Measurements from ENCODE around the gene TXNIP. TPM values are rescaled to one million over a fixed set of nuclear protein-coding genes. Genes with fewer than 3 reads are reported as not detected.

Gene TXNIP
- total RNA-seq, 1 donor from 2014 or later, result 945 TPM

DNA sequence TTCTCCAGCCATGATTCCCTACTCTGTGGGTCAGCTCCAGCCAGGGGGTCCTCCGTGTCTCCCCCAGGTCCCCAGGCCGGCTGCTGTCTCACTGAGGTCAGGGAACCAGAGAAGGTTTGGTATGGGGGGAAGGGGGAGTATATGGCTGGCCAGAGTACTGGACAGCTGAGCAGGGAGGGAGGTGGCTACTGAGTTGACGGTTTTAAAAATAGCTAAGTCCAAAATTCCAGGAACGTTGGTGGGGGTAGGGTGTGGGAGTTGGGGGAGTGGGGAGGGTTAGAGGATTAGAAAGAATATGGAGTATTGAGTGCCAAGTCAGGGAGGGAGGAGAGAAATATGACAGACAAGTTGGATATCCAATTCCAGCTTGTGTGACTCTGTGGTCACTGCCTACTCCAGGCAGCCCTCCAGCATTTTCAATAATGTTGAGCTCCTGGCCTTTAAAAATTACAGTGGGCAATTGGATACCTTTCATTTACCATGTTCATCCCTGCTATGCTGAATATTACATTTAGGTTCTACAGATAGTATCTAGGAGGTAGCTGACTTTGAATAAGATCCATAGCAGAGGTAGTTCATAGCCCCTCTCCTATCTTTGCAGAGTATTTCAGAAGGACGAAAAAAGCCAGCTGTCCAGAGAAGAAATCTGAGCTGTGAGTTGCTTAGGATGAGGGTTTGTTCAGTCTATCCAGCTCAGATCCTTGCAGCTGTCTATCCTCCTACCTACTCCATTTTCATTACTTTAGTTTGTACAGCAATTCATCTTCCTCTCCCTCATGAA, 25.4 kb upstream of the TXNIP start, which contains the start of gene HJV:
Gene HJV (minus strand): TSS at position 114 of the 781 bp plus-strand sequence. CDS start 1,504 bp downstream, outside the sequence.
- TF ChIP-seq, protein P1, sequence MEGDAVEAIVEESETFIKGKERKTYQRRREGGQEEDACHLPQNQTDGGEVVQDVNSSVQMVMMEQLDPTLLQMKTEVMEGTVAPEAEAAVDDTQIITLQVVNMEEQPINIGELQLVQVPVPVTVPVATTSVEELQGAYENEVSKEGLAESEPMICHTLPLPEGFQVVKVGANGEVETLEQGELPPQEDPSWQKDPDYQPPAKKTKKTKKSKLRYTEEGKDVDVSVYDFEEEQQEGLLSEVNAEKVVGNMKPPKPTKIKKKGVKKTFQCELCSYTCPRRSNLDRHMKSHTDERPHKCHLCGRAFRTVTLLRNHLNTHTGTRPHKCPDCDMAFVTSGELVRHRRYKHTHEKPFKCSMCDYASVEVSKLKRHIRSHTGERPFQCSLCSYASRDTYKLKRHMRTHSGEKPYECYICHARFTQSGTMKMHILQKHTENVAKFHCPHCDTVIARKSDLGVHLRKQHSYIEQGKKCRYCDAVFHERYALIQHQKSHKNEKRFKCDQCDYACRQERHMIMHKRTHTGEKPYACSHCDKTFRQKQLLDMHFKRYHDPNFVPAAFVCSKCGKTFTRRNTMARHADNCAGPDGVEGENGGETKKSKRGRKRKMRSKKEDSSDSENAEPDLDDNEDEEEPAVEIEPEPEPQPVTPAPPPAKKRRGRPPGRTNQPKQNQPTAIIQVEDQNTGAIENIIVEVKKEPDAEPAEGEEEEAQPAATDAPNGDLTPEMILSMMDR (IDR thresholded peaks at IDR 0.05), result no peak
- H3K4me3 ChIP-seq, result no peak within 1 kb of the TSS
- H3K9me3 ChIP-seq, result no peaks in the 10 kb centered on the region
- H3K36me3 ChIP-seq, result no peaks in the 10 kb centered on the region
- H3K4me1 ChIP-seq, result peaks cover 9% of the 10 kb centered on the region
- ATAC-seq (no peak), DNase-seq (no peak)
- no peak within 1 kb of the TSS for H3K27ac ChIP-seq
- peaks cover 14% of the 10 kb centered on the region for H3K27me3 ChIP-seq
- intact Hi-C loops (cut with DNase I), result no loop called here

DNA sequence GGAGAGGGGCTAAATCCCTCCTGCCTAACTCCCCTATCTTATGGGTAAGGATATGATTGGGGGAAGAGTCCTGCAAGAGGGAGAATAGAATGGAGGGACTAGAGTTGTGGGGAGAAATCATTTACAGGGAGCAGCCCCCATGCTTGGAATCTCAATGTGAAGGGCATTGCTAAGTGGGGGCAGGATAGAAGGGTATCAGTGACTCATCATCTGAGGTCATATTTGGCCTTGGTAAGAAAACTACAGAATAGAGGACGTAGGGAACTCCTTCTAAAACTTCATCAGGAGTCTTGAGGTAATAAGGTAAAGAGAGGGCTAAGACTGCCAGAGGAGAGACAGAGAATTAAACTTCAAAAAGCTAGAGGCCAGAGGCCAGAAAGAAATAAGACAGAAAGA, 24.7 kb upstream of the TXNIP start:
- ATAC-seq, result no peak
- DNase-seq, result no peak
- H3K36me3 ChIP-seq, result no peaks in the 10 kb centered on the region
- H3K27ac ChIP-seq, result no peak overlapping the region
- TF ChIP-seq, protein P1 (IDR thresholded peaks at IDR 0.05), result no peak
- H3K27me3 ChIP-seq, result peaks cover 14% of the 10 kb centered on the region
- no peak overlapping the region for H3K4me3 ChIP-seq
- H3K9me3 ChIP-seq, result no peaks in the 10 kb centered on the region
- intact Hi-C loops (cut with DNase I), result no loop called here
- H3K4me1 ChIP-seq, result peaks cover 9% of the 10 kb centered on the region

DNA sequence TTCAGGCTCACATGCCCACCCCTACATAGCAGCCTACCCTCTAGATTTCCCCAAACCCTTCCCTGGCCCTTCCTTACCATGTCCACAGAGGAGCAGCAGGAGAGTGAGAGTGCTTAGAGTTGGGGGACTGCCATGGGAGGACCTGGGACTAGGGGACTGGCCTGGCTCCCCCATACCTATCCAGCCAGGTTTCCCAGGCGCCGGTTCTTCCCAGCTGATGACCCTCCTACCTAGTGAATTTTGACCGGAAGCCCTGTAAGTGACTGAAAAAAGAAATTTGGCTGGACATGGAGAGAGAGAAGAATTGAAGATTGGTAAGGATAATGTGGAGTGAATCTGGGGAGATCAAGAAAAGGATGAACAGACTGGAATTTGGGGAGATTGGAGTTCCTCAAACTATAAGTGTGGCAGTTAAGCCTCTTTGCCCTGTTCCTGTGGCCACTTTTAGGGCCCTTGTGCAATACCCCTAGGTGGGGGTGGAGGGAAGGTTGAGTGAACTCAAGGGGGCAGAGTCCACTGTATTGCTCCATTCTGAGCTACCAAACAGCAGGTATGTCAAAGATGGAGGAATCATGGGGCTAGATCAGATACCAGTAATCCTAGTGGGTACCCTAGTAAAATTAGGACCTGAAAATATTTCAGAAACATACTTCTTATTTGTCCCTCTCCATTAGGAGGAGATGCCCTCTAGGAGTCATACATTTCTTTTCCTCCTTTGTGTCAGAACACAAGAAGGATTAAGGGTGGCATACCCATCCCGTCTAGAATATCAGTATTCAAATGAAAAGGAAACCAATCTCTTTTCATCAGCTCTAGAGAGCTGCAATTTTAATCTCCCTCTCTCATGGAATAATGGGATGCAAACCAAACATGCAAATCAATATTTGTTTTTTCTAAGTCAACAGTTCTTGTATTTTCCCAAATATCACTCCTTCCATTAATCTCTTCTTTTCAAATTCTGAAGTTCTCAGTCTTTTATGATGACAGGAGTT, 24.0 kb upstream of the TXNIP start:
- Histone ChIP-seq H3K4me1 (peaks cover 9% of the 10 kb centered on the region), H3K36me3 (no peaks in the 10 kb centered on the region), H3K4me3 (no peak overlapping the region), H3K27ac (no peak overlapping the region), H3K27me3 (peaks cover 14% of the 10 kb centered on the region), H3K9me3 (no peaks in the 10 kb centered on the region)
- peak; percentile 64 for ATAC-seq
- TF ChIP-seq, protein P1 (IDR thresholded peaks at IDR 0.05), result no peak
- intact Hi-C loops (cut with DNase I), result no loop called here
- no peak for DNase-seq

DNA sequence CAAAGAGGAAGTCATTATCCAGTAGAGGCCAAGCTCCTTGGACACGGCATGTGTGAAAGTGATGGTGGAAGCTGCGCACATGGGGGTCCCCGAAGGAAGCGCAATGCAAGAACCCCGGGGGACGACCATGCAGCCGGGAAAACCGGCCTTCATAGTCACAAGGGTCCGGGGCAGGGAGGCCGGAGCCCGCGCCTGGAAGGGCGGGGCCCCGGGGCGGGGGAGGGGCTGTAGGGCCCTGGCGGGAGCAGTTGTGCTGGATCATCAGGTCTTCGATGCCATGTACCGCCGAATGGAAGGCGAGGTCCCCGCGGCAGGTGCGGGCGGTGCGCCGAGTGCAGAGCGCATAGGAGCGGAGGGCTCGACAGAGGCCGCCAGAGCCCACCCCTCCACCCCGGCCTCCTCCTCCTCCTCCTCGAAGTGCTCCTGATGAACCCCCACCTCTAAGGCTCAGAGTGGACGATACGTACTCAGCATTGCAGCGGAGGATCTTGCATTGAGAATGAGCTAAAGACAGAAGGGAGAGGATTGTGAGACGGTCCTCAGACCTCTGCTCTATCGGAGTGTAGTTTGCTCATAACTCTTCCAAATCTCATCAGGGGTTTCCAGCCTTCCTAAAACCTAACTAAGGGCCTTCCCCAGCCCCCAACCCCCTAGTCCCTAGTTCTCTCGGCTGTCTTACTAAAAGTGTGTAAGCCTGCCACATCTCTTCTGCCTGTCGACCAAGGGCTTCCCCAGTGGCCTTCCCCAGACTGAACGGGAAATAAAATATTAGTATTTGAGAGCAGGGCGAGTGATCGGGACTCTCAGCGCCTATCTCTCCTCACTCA, 23.1 kb upstream of the TXNIP start:
- Histone ChIP-seq H3K4me1 (peaks cover 9% of the 10 kb centered on the region), H3K27ac (no peak overlapping the region), H3K36me3 (no peaks in the 10 kb centered on the region), H3K4me3 (peak overlapping the region; percentile 26), H3K27me3 (peaks cover 14% of the 10 kb centered on the region), H3K9me3 (no peaks in the 10 kb centered on the region)
- DNase-seq (no peak), ATAC-seq (peak; percentile 58)
- TF ChIP-seq, protein P1 (IDR thresholded peaks at IDR 0.05), result no peak
- intact Hi-C loops (cut with DNase I), result loop anchor here (10.0 kb wide), 2 partner anchors 125 to 165 kb away; partner anchors contain the start of gene PIAS3

DNA sequence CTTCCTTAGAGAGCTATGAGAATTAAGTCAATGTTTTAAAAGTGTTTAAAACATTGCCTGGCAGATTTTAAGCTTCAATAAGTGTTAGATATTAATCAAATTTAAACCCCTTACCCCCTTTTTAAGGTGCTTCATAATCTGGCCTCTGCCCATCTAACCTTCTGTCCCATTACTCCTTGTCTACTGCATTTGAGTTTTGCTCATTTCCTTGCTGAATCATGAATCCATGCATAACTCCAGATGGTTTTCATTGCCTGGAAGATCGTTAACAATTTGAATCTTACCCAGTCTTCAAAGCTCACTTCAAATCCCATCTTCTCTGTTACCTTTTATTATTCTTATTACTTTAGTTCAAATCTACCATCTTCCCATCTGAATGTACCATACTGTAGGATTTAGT, 20.5 kb upstream of the TXNIP start:
- TF ChIP-seq, protein P1 (IDR thresholded peaks at IDR 0.05), result no peak
- Histone ChIP-seq H3K4me1 (peaks cover 9% of the 10 kb centered on the region), H3K4me3 (no peak overlapping the region), H3K27me3 (peaks cover 14% of the 10 kb centered on the region), H3K9me3 (no peaks in the 10 kb centered on the region), H3K36me3 (no peaks in the 10 kb centered on the region), H3K27ac (no peak overlapping the region)
- no peak for DNase-seq
- ATAC-seq, result no peak
- intact Hi-C loops (cut with DNase I), result loop anchor here (10.0 kb wide), 2 partner anchors 122 to 162 kb away; partner anchors contain the start of gene PIAS3
